Stomach smooth muscle (tissue), 2 donors: Measurements from ENCODE around the gene MORC1.
"Not testable (repeated sequence)": the region's sequence is repeated elsewhere in the genome, so short reads cannot be mapped to it uniquely, and the experiment has no call there.

Experiments
- H3K27ac ChIP-seq: one replicate; pipeline ENCODE4 v1.7.0; 2013; ENCODE audit warnings: mild to moderate bottlenecking, low read length, inconsistent platforms
- H3K27me3 ChIP-seq, 2 donors: one replicate each; pipeline ENCODE4 v1.7.0; 2013; ENCODE audit warnings: low read length in 2 of 2; ENCODE audit not compliant: insufficient read depth in 2 of 2, control insufficient read depth in 1 of 2
- H3K36me3 ChIP-seq, 2 donors: one replicate each; pipeline ENCODE4 v1.7.0; 2013; ENCODE audit warnings: low read length in 2 of 2; ENCODE audit not compliant: control insufficient read depth in 2 of 2, insufficient read depth in 2 of 2
- H3K4me1 ChIP-seq: one replicate; pipeline ENCODE4 v1.7.0; 2013; ENCODE audit warnings: low read length; ENCODE audit not compliant: control insufficient read depth, insufficient read depth
- H3K4me3 ChIP-seq, 2 donors: one replicate each; pipeline ENCODE4 v1.7.0; 2013; ENCODE audit warnings: low read length in 2 of 2
- H3K9ac ChIP-seq, 2 donors: one replicate each; pipeline ENCODE4 v1.7.0; 2013; ENCODE audit warnings: low read length in 2 of 2, mild to moderate bottlenecking in 1 of 2
- H3K9me3 ChIP-seq, 2 donors: one replicate each; pipeline ENCODE4 v1.7.0; 2013; ENCODE audit warnings: low read length in 2 of 2; ENCODE audit not compliant: control insufficient read depth in 2 of 2
- donor health status: healthy.
- donor health status: Pancreatic carcinoma.

Gene MORC1

GRCh38 chr3:109136523-109136922 is 18.6 kb upstream of the MORC1 start, which contains the start of gene C3orf85:
Gene C3orf85, plus strand, starts transcription at chr3:109136719. Its CDS starts 129 bp downstream, at chr3:109136848.
- no peaks in the 10 kb centered on the region for H3K9me3 ChIP-seq
- H3K4me1 ChIP-seq, result no peaks in the 10 kb centered on the region
- no peak within 1 kb of the TSS for H3K4me3 ChIP-seq
- H3K9ac ChIP-seq, result no peak within 1 kb of the TSS
- no peaks in the 10 kb centered on the region for H3K27me3 ChIP-seq
- H3K36me3 ChIP-seq, result no peaks in the 10 kb centered on the region
- H3K27ac ChIP-seq, result no peak within 1 kb of the TSS

- not testable (repeated sequence) for H3K27ac ChIP-seq, H3K36me3 ChIP-seq, H3K4me3 ChIP-seq, H3K9me3 ChIP-seq, H3K27me3 ChIP-seq, H3K9ac ChIP-seq, H3K4me1 ChIP-seq
Measured at GRCh38 chr3:109133474-109133816, 15.5 kb upstream of the MORC1 start.

- Histone ChIP-seq H3K4me3 (no peak overlapping the region), H3K36me3 (no peaks in the 10 kb centered on the region), H3K9ac (no peak overlapping the region), H3K9me3 (no peaks in the 10 kb centered on the region), H3K27ac (no peak overlapping the region), H3K4me1 (no peaks in the 10 kb centered on the region), H3K27me3 (no peaks in the 10 kb centered on the region)
Measured at GRCh38 chr3:109132801-109133473, 15.0 kb upstream of the MORC1 start.

GRCh38 chr3:109131276-109131675 is 13.3 kb upstream of the MORC1 start:
- Histone ChIP-seq H3K4me3 (no peak overlapping the region), H3K36me3 (no peaks in the 10 kb centered on the region), H3K27ac (no peak overlapping the region), H3K27me3 (no peaks in the 10 kb centered on the region), H3K4me1 (no peaks in the 10 kb centered on the region), H3K9me3 (no peaks in the 10 kb centered on the region), H3K9ac (no peak overlapping the region)

- Histone ChIP-seq H3K36me3 (no peaks in the 10 kb centered on the region), H3K9me3 (no peaks in the 10 kb centered on the region), H3K27ac (no peak overlapping the region), H3K9ac (no peak overlapping the region), H3K4me3 (no peak overlapping the region), H3K27me3 (no peaks in the 10 kb centered on the region), H3K4me1 (no peaks in the 10 kb centered on the region)
Measured at GRCh38 chr3:109127553-109127952, 9.6 kb upstream of the MORC1 start.

GRCh38 chr3:109125902-109126301 is 8.0 kb upstream of the MORC1 start:
- Histone ChIP-seq H3K27me3 (no peaks in the 10 kb centered on the region), H3K9me3 (no peaks in the 10 kb centered on the region), H3K4me3 (no peak overlapping the region), H3K9ac (no peak overlapping the region), H3K36me3 (no peaks in the 10 kb centered on the region), H3K27ac (no peak overlapping the region), H3K4me1 (no peaks in the 10 kb centered on the region)

- Histone ChIP-seq H3K9ac (no peak overlapping the region), H3K4me3 (no peak overlapping the region), H3K4me1 (no peaks in the 10 kb centered on the region), H3K36me3 (no peaks in the 10 kb centered on the region), H3K27me3 (no peaks in the 10 kb centered on the region), H3K27ac (no peak overlapping the region), H3K9me3 (no peaks in the 10 kb centered on the region)
Measured at GRCh38 chr3:109122690-109123089, 4.8 kb upstream of the MORC1 start.

- no peaks in the 10 kb centered on the region for H3K4me1 ChIP-seq
- no peak overlapping the region for H3K27ac ChIP-seq
- no peaks in the 10 kb centered on the region for H3K36me3 ChIP-seq
- H3K4me3 ChIP-seq, result no peak overlapping the region
- H3K9ac ChIP-seq, result no peak overlapping the region
- H3K9me3 ChIP-seq, result no peaks in the 10 kb centered on the region
- H3K27me3 ChIP-seq, result no peaks in the 10 kb centered on the region
Measured at GRCh38 chr3:109118584-109118983, 650 bp upstream of the MORC1 start.

GRCh38 chr3:109116031-109116430 is 1.9 kb downstream of the MORC1 start:
- Histone ChIP-seq H3K27me3 (no peaks in the 10 kb centered on the region), H3K4me1 (no peaks in the 10 kb centered on the region)

GRCh38 chr3:109115451-109115850 is 2.5 kb downstream of the MORC1 start:
- no peaks in the 10 kb centered on the region for H3K9me3 ChIP-seq
- no peaks in the 10 kb centered on the region for H3K36me3 ChIP-seq
- H3K9ac ChIP-seq, result no peak overlapping the region
- H3K27me3 ChIP-seq, result no peaks in the 10 kb centered on the region
- no peaks in the 10 kb centered on the region for H3K4me1 ChIP-seq
- H3K4me3 ChIP-seq, result no peak overlapping the region
- H3K27ac ChIP-seq, result no peak overlapping the region

More at GRCh38 chr3:109116031-109116430, 1.9 kb downstream of the MORC1 start:
- no peaks in the 10 kb centered on the region for H3K9me3 ChIP-seq
- no peak overlapping the region for H3K27ac ChIP-seq
- H3K36me3 ChIP-seq, result no peaks in the 10 kb centered on the region
- no peak overlapping the region for H3K4me3 ChIP-seq
- H3K9ac ChIP-seq, result no peak overlapping the region

GRCh38 chr3:109114746-109115145 is 3.2 kb downstream of the MORC1 start:
- Histone ChIP-seq H3K9ac (no peak overlapping the region), H3K4me1 (no peaks in the 10 kb centered on the region), H3K27me3 (no peaks in the 10 kb centered on the region), H3K36me3 (no peaks in the 10 kb centered on the region), H3K4me3 (no peak overlapping the region), H3K27ac (no peak overlapping the region), H3K9me3 (no peaks in the 10 kb centered on the region)
